ENCODE results near the gene PTPRD. TPM values are rescaled to one million over a fixed set of nuclear protein-coding genes. Genes with fewer than 3 reads are reported as not detected.

Gene PTPRD
- total RNA-seq, 1 donor, result 26.3 TPM

DNA sequence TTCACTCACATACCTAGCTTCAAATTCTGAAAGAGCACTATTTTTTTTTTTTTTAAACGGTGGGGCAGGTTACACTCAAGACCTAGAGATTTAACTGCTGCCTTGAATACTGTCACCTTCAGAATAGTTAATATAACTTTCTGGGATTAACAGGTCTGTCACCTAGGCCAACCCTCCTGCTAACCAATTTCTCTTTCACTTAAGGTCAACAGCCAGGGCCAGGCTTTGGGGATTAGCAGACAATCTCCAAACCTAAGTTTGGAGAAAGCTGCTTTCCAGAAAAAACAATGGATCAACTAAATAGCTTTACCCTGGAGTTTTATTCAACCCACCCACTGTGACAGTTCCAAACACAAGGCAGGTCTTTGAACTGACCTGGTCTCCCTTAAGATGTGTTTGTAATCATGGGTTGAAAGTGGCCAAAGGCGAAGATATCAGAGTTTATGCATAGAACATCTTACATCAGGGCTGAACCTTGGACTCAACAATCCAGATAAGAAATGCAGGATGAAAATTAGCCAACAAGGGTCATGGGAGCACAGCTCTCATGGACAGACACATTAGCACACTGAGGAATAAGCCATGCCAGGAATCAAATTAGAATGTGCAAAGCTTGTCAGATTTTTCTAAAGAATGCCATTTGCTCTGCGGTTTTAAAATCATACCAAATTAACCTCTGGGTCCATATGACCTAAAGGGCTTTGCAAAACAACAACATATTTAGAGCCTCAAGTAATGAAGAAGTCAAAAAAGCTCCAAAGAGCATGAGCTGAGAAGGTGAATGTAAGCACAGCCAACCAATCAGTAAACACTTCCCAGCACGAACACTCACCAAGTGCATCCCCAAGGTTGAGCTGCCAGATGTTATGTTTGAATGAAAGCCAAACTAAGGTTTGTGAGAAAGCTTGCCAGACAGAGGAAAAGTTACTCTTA, 2274.7 kb downstream of the PTPRD start:
- DNase-seq (ENCODE audit: low read depth), result peak; percentile 24
- TF ChIP-seq, protein P1, sequence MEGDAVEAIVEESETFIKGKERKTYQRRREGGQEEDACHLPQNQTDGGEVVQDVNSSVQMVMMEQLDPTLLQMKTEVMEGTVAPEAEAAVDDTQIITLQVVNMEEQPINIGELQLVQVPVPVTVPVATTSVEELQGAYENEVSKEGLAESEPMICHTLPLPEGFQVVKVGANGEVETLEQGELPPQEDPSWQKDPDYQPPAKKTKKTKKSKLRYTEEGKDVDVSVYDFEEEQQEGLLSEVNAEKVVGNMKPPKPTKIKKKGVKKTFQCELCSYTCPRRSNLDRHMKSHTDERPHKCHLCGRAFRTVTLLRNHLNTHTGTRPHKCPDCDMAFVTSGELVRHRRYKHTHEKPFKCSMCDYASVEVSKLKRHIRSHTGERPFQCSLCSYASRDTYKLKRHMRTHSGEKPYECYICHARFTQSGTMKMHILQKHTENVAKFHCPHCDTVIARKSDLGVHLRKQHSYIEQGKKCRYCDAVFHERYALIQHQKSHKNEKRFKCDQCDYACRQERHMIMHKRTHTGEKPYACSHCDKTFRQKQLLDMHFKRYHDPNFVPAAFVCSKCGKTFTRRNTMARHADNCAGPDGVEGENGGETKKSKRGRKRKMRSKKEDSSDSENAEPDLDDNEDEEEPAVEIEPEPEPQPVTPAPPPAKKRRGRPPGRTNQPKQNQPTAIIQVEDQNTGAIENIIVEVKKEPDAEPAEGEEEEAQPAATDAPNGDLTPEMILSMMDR (IDR thresholded peaks at IDR 0.05; ENCODE audit: insufficient read depth, low read depth, low read length), result no peak
- H3K4me3 ChIP-seq (ENCODE audit: low read depth, low read length), result no peak overlapping the region

DNA sequence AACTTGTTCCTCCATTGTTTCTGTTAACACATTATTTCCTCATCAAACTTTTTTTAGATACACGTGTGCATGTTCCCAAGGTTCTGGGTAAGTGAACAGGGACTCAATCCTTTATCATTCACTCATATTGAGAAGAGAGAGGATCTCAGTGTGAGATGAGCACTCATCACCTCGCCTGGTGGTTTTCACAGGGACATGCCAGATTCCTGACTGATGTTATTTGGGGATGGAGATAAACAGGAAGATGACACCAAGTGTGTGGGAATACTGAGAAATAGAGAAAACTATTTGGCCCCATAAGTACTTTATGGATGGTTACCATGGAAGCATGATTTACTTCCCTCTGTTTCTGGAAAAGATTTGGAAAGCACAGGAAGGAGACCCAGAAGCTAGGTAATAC, 2279.9 kb downstream of the PTPRD start:
- DNase-seq (ENCODE audit: low read depth), result no peak
- H3K4me3 ChIP-seq (ENCODE audit: low read depth, low read length), result no peak overlapping the region
- TF ChIP-seq, protein P1 (IDR thresholded peaks at IDR 0.05; ENCODE audit: insufficient read depth, low read depth, low read length), result no peak

DNA sequence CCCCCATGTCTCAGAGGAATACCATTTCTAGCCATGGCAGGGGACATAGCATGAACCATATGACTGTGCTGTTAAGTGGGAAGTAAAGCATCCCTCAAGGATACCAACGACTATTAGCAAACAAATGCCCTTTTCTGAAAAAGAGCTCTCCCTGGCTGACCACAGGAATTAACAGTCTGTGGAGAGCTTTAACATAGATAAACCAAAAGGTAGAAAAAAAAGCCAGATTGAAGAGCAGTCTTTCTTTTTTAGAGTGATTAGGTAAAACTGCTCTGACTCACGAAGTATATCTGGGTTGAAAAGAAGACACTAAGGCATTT, 2280.5 kb downstream of the PTPRD start:
- no peak for DNase-seq (ENCODE audit: low read depth)
- TF ChIP-seq, protein P1 (IDR thresholded peaks at IDR 0.05; ENCODE audit: insufficient read depth, low read depth, low read length), result no peak
- no peak overlapping the region for H3K4me3 ChIP-seq (ENCODE audit: low read depth, low read length)

DNA sequence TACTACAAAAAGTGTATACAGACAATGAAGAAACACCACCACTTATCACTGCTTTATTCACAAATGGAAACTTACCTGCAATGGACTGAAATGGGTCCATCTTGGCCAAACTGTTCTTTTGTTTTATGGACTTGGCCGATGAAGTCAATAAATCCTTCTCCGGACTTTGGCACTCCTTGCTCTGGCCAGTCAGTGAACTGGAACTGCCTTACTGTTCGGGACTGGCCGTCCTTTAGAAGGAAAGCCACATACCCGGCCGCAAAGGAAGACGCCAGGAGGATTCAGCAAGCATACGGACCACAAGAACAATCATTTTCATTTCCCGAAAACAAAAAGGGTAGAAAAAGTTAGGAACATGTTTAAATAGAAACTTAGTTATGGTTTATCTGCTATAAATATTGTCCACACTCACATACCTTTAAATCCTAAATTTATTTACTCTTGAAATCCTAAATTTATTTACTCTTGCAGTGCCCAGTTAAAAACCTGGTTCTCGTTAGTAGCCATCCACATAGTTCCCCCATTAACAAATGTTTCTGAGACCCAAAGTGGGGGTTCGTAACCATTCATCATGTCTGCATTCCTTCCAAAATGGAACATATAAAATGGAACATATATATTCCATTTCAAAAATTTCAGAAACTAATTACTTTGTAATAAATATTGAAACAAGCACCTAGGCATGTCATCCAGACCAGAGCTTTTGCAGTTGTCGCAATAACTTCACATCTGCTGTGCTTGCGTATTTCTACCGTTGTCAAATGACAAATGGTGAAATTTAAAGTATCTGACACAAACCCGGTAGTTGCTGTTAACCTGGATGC, 2281.1 kb downstream of the PTPRD start:
- DNase-seq (ENCODE audit: low read depth), result no peak
- TF ChIP-seq, protein P1 (IDR thresholded peaks at IDR 0.05; ENCODE audit: insufficient read depth, low read depth, low read length), result no peak
- H3K4me3 ChIP-seq (ENCODE audit: low read depth, low read length), result no peak overlapping the region

DNA sequence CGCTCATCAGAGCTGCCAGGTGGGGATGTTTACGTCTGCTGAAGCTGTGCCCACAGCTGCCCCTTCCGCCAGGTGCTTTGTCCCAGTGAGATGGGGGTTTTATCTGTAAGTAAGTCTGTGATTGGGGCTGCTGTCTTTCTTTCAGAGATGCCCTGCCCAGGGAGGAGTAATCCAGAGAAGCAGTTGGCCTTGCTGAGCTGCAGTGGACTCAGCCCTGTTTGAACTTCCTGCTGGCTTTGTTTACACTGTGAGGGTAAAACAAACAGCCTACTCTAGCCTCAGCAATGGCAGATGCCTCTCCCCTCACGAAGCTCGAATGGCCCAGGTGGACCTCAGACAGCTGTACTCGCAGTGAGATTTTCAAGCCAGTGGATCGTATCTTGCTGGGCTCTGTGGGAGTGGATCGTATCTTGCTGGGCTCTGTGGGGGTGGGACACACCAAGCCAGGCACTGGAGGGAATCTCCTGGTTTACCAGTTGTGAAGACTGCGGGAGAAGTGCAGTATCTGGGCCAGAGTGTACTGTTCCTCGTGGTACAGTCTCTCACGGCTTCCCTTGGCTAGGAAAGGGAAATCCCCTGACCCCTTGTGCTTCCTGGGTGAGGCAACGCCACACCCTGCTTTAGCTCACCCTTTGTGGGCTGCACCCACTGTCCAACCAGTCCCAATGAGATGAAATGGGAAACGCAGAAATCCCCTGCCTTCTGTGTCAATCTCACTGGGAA, 2283.1 kb downstream of the PTPRD start:
- TF ChIP-seq, protein P1 (IDR thresholded peaks at IDR 0.05; ENCODE audit: insufficient read depth, low read depth, low read length), result no peak
- no peak overlapping the region for H3K4me3 ChIP-seq (ENCODE audit: low read depth, low read length)
- no peak for DNase-seq (ENCODE audit: low read depth)

DNA sequence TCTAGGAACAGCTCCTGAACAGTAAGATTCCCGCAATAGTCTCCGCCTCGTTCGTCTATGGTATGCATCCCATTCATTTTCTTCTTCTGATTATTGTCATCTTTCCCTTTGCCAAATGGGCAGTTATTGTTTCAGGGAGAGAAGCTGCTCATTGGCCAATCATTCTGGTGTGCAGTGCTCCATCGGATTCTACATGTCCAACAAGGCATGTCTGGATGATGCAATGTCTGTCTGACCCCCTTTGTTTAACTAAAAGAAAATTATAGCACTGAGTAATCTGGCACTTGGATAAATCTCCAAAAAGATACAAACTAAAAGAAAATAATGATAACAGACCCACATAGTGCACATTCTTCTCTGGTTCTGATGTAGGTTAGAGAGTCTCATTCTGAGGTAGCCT, 2297.6 kb downstream of the PTPRD start:
- H3K4me3 ChIP-seq (ENCODE audit: low read depth, low read length), result no peak overlapping the region
- DNase-seq (ENCODE audit: low read depth), result no peak
- TF ChIP-seq, protein P1 (IDR thresholded peaks at IDR 0.05; ENCODE audit: insufficient read depth, low read depth, low read length), result no peak

Measured in fibroblast of villous mesenchyme (primary cell).